ENCODE data around the gene CCR8. TPM values are rescaled to one million over a fixed set of nuclear protein-coding genes. Genes with fewer than 3 reads are reported as not detected.
"Not testable (repeated sequence)": the region's sequence is repeated elsewhere in the genome, so short reads cannot be mapped to it uniquely, and the experiment has no call there.

Gene CCR8
- total RNA-seq, 4 donors from 2014 or later = not detected

GRCh38 chr3:39349080-39349479 is 19.6 kb downstream of the CCR8 start:
- no peak for DNase-seq
- no peaks in the 10 kb centered on the region for H3K36me3 ChIP-seq
- no peak overlapping the region for H3K27ac ChIP-seq

GRCh38 chr3:39350714-39351113 is 21.2 kb downstream of the CCR8 start:
- H3K27ac ChIP-seq = peak overlapping the region in 2 of 4 donors; percentile 1 to 2
- DNase-seq = no peak
- no peak for TF ChIP-seq POLR2A (IDR thresholded peaks at IDR 0.05)
- no peak for TF ChIP-seq CTCF (IDR thresholded peaks at IDR 0.05)
- no peaks in the 10 kb centered on the region for H3K4me1 ChIP-seq
- H3K36me3 ChIP-seq = no peaks in the 10 kb centered on the region
- no peaks in the 10 kb centered on the region for H3K27me3 ChIP-seq
- no peaks in the 10 kb centered on the region for H3K9me3 ChIP-seq
- no peak overlapping the region for H3K4me3 ChIP-seq

More at GRCh38 chr3:39349080-39349479, 19.6 kb downstream of the CCR8 start:
- Histone ChIP-seq H3K9me3 (no peaks in the 10 kb centered on the region), H3K4me1 (no peaks in the 10 kb centered on the region), H3K4me3 (no peak overlapping the region), H3K27me3 (no peaks in the 10 kb centered on the region)
- TF ChIP-seq POLR2A (IDR thresholded peaks at IDR 0.05) (no peak), CTCF (IDR thresholded peaks at IDR 0.05) (no peak)

- H3K9me3 ChIP-seq, H3K27me3 ChIP-seq, H3K4me1 ChIP-seq, H3K36me3 ChIP-seq, H3K4me3 ChIP-seq, DNase-seq: not testable (repeated sequence)
- peak overlapping the region in 1 of 4 donors; percentile 2 for H3K27ac ChIP-seq
Measured at GRCh38 chr3:39351134-39351533, 21.6 kb downstream of the CCR8 start.

- not testable (repeated sequence) for H3K9me3 ChIP-seq, H3K27ac ChIP-seq, H3K36me3 ChIP-seq, DNase-seq, H3K4me1 ChIP-seq, H3K4me3 ChIP-seq, H3K27me3 ChIP-seq
Measured at GRCh38 chr3:39353168-39353927, 23.8 kb downstream of the CCR8 start.

GRCh38 chr3:39358333-39358732 is 28.8 kb downstream of the CCR8 start:
- H3K36me3 ChIP-seq = no peaks in the 10 kb centered on the region
- no peak for DNase-seq
- H3K9me3 ChIP-seq = no peaks in the 10 kb centered on the region
- no peak overlapping the region for H3K4me3 ChIP-seq
- no peaks in the 10 kb centered on the region for H3K4me1 ChIP-seq
- TF ChIP-seq POLR2A (IDR thresholded peaks at IDR 0.05) (no peak), CTCF (IDR thresholded peaks at IDR 0.05) (no peak)
- H3K27ac ChIP-seq = no peak overlapping the region
- H3K27me3 ChIP-seq = no peaks in the 10 kb centered on the region

- Histone ChIP-seq H3K27me3 (no peaks in the 10 kb centered on the region), H3K4me3 (no peak overlapping the region), H3K27ac (no peak overlapping the region), H3K36me3 (no peaks in the 10 kb centered on the region), H3K9me3 (no peaks in the 10 kb centered on the region), H3K4me1 (no peaks in the 10 kb centered on the region)
- DNase-seq = no peak
- TF ChIP-seq POLR2A (IDR thresholded peaks at IDR 0.05) = no peak
- no peak for TF ChIP-seq CTCF (IDR thresholded peaks at IDR 0.05)
Measured at GRCh38 chr3:39361252-39361927, 31.9 kb downstream of the CCR8 start.

All from Peyer's patch (tissue), 4 donors.